Gastroesophageal sphincter (tissue), 3 donors: ENCODE data around the gene NR6A1.

ENCODE experiments used
- EP300 ChIP-seq: sonication (generic); formaldehyde crosslinking; IDR thresholded peaks from one replicate; pipeline ENCODE4 v1.6.1; 2017; ENCODE audit warnings: antibody characterized with exemption, mild to moderate bottlenecking
- POLR2A ChIP-seq, 2 donors: fragments of 450-650 bp; IDR thresholded peaks; one replicate each; pipeline ENCODE4 v1.6.1; 2017; ENCODE audit warnings: antibody characterized with exemption in 2 of 2, mild to moderate bottlenecking in 2 of 2, moderate library complexity in 1 of 2
- POLR2AphosphoS5 ChIP-seq: sonication (generic); formaldehyde crosslinking; IDR thresholded peaks from one replicate; pipeline ENCODE4 v1.6.1; 2017; ENCODE audit warnings: antibody characterized with exemption
- TF ChIP-seq, protein P1 (sequence below), 4 experiments: fragments of 200-600 bp in 2 of 4; fragments of 450-650 bp in 2 of 4; sonication (generic) in 1 of 4; IDR thresholded peaks; one replicate each; pipeline ENCODE4 v1.5.1; 2017 to 2019; ENCODE audit warnings: antibody characterized with exemption in 4 of 4, mild to moderate bottlenecking in 2 of 4, moderate library complexity in 2 of 4

DNA sequence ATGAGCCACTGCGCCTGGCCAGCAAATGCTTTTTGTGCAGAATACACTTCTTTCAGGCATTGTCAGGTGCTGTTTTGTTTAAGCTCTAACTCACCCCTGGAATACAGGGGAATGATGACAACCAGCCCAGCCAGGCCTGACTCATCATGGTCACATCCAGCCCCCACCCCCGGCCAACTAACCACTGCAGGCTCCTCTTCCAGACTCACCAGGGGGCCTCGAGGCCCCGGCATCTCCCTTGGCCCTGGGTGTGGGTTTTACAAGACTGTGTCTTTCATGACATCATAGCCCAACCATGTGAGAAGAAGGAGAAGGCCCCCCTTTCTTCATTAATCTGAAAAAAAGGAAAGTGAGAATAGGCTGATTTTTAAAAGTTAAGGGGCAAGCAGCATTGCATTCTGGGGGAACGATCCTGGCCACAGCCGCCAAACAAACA is 41.3 kb upstream of the NR6A1 start:
- TF ChIP-seq POLR2A (IDR thresholded peaks at IDR 0.05) (no peak), POLR2AphosphoS5 (no peak), EP300 (no peak)
- TF ChIP-seq, protein P1, sequence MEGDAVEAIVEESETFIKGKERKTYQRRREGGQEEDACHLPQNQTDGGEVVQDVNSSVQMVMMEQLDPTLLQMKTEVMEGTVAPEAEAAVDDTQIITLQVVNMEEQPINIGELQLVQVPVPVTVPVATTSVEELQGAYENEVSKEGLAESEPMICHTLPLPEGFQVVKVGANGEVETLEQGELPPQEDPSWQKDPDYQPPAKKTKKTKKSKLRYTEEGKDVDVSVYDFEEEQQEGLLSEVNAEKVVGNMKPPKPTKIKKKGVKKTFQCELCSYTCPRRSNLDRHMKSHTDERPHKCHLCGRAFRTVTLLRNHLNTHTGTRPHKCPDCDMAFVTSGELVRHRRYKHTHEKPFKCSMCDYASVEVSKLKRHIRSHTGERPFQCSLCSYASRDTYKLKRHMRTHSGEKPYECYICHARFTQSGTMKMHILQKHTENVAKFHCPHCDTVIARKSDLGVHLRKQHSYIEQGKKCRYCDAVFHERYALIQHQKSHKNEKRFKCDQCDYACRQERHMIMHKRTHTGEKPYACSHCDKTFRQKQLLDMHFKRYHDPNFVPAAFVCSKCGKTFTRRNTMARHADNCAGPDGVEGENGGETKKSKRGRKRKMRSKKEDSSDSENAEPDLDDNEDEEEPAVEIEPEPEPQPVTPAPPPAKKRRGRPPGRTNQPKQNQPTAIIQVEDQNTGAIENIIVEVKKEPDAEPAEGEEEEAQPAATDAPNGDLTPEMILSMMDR (IDR thresholded peaks at IDR 0.05) = no peak
